Ascending aorta (tissue), 2 donors: ENCODE results near the gene AKAP6. TPM values are rescaled to one million over a fixed set of nuclear protein-coding genes. Genes with fewer than 3 reads are reported as not detected.

Experiments used
- DNase-seq, 2 donors: peaks; one replicate each; pipeline ENCODE4 v3.0.0-alpha.2; 2019; ENCODE audit warnings: low spot score in 2 of 2
- H3K27ac ChIP-seq, 2 donors: fragments of 200-600 bp; sonication (generic); one replicate each; pipeline ENCODE4 v1.5.1; 2016 to 2017; ENCODE audit warnings: mild to moderate bottlenecking in 1 of 2
- H3K27me3 ChIP-seq: fragments of 200-600 bp; sonication (generic); one replicate; pipeline ENCODE4 v1.5.1; 2017
- H3K36me3 ChIP-seq, 2 donors: fragments of 200-600 bp; sonication (generic); one replicate each; pipeline ENCODE4 v1.5.1; 2016
- H3K4me1 ChIP-seq, 2 donors: fragments of 200-600 bp; sonication (generic); one replicate each; pipeline ENCODE4 v1.5.1; 2016 to 2017; ENCODE audit warnings: mild to moderate bottlenecking in 1 of 2
- H3K4me3 ChIP-seq, 2 donors: fragments of 200-600 bp; sonication (generic); one replicate each; pipeline ENCODE4 v1.5.1; 2016 to 2017; ENCODE audit warnings: mild to moderate bottlenecking in 1 of 2
- H3K9me3 ChIP-seq, 2 donors: fragments of 200-600 bp; sonication (generic); one replicate each; pipeline ENCODE4 v1.5.1; 2016
- CTCF ChIP-seq, 3 experiments: fragments of 200-600 bp in 2 of 3; fragments of 450-650 bp in 1 of 3; sonication (generic) in 2 of 3; IDR thresholded peaks; one replicate each; pipeline ENCODE4 v1.5.1; 2016 to 2019; ENCODE audit warnings: antibody characterized with exemption in 3 of 3, mild to moderate bottlenecking in 1 of 3, moderate library complexity in 1 of 3
- intact Hi-C: fragments of 100-400 bp; cut with DNase I; formaldehyde crosslinking; loops from one replicate; pipeline ENCODE4 v1.15.1; 2023
- total RNA-seq: library from RNA; depleted of rRNA; stranded (reverse); fragments of >200 nt; gene quantifications from one replicate; pipeline ENCODE4 v1.1.0, GENCODE V29; 2016

The AKAP6 gene
- total RNA-seq, 1 donor from 2014 or later, result 21.1 TPM

- no peak overlapping the region for H3K27ac ChIP-seq
- no peaks in the 10 kb centered on the region for H3K9me3 ChIP-seq
- no peaks in the 10 kb centered on the region for H3K27me3 ChIP-seq
- DNase-seq, result no peak
- H3K36me3 ChIP-seq, result no peaks in the 10 kb centered on the region
- H3K4me3 ChIP-seq, result no peak overlapping the region
- no peaks in the 10 kb centered on the region for H3K4me1 ChIP-seq
- TF ChIP-seq CTCF (IDR thresholded peaks at IDR 0.05), result no peak
- intact Hi-C loops, result no loop called here
Measured at GRCh38 chr14:32403688-32404087, 74.6 kb downstream of the AKAP6 start.

- intact Hi-C loops, result no loop called here
- Histone ChIP-seq H3K27ac (no peak overlapping the region), H3K4me3 (no peak overlapping the region)
Measured at GRCh38 chr14:32404784-32405573, 75.9 kb downstream of the AKAP6 start.

GRCh38 chr14:32405856-32406255 is 76.8 kb downstream of the AKAP6 start:
- no peaks in the 10 kb centered on the region for H3K9me3 ChIP-seq
- no peaks in the 10 kb centered on the region for H3K4me1 ChIP-seq
- TF ChIP-seq CTCF (IDR thresholded peaks at IDR 0.05), result no peak
- H3K4me3 ChIP-seq, result no peak overlapping the region
- intact Hi-C loops, result no loop called here
- no peaks in the 10 kb centered on the region for H3K36me3 ChIP-seq
- no peak for DNase-seq
- H3K27me3 ChIP-seq, result no peaks in the 10 kb centered on the region
- H3K27ac ChIP-seq, result no peak overlapping the region

More at GRCh38 chr14:32404784-32405573, 75.9 kb downstream of the AKAP6 start:
- no peak for DNase-seq
- H3K4me1 ChIP-seq, result no peaks in the 10 kb centered on the region
- TF ChIP-seq CTCF (IDR thresholded peaks at IDR 0.05), result no peak
- no peaks in the 10 kb centered on the region for H3K36me3 ChIP-seq
- no peaks in the 10 kb centered on the region for H3K9me3 ChIP-seq
- no peaks in the 10 kb centered on the region for H3K27me3 ChIP-seq

GRCh38 chr14:32407130-32407529 is 78.0 kb downstream of the AKAP6 start:
- no peaks in the 10 kb centered on the region for H3K9me3 ChIP-seq
- intact Hi-C loops, result no loop called here
- no peak for TF ChIP-seq CTCF (IDR thresholded peaks at IDR 0.05)
- no peaks in the 10 kb centered on the region for H3K36me3 ChIP-seq
- H3K27me3 ChIP-seq, result no peaks in the 10 kb centered on the region
- H3K27ac ChIP-seq, result no peak overlapping the region
- no peak overlapping the region for H3K4me3 ChIP-seq
- no peaks in the 10 kb centered on the region for H3K4me1 ChIP-seq
- no peak for DNase-seq

GRCh38 chr14:32408018-32408417 is 78.9 kb downstream of the AKAP6 start:
- H3K27me3 ChIP-seq, result no peaks in the 10 kb centered on the region
- no peak overlapping the region for H3K4me3 ChIP-seq
- intact Hi-C loops, result no loop called here
- H3K36me3 ChIP-seq, result no peaks in the 10 kb centered on the region
- no peaks in the 10 kb centered on the region for H3K9me3 ChIP-seq
- TF ChIP-seq CTCF (IDR thresholded peaks at IDR 0.05), result no peak
- no peak overlapping the region for H3K27ac ChIP-seq
- no peak for DNase-seq
- no peaks in the 10 kb centered on the region for H3K4me1 ChIP-seq
